NCI-H526 treated with DMSO at 0.1 percent for 48 hours (cell line): ENCODE measurements around the gene ALPP.
"Not testable (repeated sequence)": the region's sequence is repeated elsewhere in the genome, so short reads cannot be mapped to it uniquely, and the experiment has no call there.

Experiments
- DNase-seq: peaks from one replicate; lab custom pipeline; 2025; lab: John Stamatoyannopoulos, UW

Gene ALPP

DNA sequence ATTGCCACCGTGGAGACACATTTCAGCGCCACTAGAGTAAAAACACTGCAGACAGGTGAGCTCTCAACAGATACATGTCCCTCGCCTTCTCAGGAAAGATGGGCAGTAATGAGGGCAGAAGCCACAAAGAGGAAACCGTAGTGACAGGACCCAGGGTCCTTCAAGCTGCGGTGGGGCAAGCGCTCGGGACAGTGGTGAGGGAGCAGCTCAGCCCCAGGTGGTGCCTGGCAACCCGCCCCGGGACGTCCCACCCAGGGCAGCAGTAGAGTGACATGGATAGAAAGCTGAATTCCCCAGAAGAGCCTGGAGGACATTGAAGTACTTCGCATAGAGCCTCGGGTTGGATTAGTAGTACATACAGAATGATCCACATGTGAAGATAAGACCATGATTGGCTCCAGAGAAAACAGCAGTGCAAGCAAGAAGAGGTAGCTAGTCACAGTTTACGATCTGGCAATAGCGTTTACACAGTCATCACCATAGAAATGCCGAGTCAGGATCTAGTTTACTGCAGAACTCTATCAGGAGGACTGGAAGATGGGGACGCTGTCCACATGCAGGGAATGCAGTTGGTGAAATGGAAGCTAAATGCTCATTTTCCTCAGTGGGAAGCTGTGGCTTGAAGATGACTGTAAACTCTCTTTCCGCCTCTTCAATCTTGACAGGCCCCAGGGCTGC, 37.4 kb upstream of the ALPP start:
- no peak for DNase-seq

DNA sequence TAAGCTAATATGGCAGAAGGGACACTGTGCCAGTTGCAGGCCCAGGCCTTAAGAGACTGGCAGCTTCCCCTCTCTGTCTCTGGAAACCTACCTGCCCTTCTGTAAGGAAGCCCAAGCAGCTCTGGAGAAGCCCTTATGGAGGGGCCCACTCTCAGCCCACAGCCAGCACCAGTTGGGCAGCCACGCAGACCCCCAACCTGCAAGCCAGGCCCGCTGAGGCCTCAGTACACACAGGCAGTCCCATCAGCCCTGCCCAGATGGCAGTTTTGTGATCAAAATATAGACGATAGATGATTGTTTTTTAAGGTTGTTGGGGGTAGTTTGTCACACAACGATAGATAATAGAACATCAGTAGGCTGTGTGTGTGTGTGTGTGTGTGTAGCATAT, 36.8 kb upstream of the ALPP start:
- DNase-seq: no peak

DNA sequence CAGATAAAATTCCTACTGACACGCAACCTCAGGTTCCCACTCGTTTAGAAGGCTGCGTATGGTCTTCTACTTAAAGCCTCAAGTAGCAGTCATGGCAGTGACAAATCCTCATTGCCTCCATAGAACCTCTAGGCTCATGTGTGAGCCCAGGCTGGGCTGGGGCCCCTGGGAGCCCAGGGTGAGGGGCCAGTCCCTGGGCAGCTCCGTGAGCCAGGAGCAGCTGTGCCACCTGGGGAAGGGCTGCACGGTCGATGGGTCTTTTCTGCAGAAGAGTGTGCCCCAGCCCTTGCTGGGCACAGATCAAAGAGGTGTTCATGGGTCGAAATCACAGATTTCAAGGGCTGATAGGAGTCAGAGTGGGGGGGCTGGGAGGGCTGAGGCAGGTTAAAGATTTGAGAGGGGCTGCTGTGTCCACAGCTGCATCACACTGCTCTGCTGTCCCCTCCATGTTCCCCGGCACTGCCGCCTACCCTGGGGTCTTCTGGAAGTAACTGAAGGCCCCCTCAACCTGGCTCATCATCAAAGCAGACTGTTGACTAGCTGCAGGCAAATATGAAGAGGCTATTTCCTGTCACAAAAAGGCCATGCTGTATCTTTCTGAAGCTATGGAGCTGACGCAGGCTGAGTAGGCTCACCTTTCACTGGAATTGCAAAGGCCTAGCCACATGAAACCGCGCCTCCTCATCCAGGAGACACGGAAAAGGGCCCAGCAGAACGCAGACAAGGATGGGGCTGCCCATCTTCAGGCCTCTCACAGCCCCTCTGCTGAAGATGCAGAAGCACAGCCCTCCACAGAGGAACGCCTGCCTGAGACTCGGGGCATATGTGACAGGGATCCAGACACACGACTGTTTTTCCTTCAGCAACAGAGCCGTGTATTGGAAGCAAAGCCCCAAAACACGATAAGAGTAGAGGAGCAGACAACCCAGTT, 35.7 kb upstream of the ALPP start:
- no peak for DNase-seq

DNA sequence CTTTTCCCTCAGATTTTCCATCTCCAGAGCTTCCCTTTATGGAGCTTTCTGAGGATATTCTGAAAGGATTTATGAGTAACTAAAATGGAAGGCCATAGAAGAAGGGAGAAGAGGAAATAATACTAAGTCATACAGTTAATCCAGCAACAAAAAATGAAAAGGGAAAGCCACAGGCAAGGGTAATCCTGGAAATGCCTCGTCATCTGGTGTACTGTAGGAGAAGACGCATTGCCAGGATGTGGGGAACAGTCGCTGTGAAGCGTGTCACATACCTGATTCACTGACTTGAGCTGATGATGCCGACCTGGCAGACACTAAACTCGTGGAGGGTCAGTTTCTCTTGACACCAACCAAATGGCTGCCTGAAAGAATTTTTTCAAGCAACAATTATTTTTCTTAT, 34.7 kb upstream of the ALPP start:
- DNase-seq: no peak

DNA sequence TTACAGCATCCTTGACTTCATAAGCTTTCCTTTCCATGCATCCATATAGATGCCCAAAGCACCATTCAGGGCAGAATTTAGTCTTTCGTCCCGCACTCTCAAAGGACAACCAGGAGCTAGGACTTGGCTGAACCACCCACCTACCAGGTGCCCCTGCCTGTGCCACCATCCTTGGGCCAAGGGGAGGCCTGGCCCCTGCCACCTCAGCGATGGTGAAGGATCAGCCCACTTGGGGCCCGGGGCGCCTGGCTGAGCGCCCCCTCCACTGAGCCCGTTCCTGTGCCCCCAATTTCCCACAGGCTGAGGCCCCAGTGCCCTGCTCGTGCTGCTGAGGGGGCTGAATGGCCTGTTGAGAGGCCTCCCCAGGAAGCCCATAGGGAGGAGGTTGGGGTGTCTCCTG, 33.3 kb upstream of the ALPP start:
- DNase-seq: no peak

DNA sequence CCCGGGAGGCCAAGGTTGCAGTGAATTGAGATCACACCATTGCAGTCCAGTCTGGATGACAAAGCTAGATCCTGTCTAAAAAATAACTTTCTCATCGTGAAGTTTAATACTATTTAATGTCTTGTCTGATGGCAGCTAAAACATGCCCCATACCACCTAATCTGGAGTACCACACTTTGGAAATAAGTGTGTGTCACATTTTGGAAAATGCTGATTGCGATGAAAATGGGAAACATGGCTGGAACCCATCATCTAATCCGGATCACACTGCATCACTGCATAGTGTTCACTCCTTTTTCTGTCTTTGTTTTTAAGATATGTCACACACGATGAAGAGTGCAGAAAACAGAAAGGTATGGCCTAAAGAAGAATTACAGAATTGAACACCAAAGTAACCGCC, 31.2 kb upstream of the ALPP start:
- no peak for DNase-seq

DNA sequence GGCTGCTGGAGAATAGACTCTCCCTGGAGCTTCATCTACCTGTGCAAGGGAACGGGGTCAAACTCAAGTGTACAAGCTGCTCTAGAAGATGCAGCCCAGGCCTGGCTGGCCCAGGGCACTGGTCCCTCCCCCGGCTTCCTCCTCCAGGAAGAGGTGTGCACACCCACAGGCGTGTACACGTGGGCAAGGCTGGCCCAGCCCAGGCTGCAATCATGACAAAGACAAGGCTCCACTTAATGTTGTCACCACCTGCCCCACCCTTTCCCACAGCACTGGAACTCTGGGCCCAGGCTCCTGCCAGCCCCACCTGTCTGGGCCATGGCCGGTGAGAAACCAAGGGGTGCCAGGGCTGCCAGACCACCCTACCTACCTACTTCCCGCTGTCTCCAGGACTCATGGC, 29.6 kb upstream of the ALPP start:
- no peak for DNase-seq

DNA sequence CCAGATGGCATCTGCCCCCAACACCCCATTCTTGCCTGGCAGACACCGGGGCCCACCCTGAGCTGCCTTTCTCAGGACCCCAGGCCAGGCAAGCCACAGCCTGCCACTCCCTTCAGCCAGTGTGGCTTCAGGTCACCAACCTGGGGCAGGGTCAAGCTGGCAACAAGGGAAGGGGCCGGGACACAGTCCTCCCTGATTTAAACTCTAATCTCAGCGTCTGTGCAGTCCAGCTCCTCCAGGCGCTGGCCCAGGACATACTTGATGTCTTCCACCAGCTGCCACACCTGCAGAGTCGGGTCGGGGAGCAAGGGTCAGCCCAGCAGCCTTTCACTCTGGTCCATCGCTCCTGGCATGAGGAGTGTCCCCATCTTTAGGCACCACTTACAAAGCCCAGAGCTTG, 29.0 kb upstream of the ALPP start:
- DNase-seq: no peak

DNA sequence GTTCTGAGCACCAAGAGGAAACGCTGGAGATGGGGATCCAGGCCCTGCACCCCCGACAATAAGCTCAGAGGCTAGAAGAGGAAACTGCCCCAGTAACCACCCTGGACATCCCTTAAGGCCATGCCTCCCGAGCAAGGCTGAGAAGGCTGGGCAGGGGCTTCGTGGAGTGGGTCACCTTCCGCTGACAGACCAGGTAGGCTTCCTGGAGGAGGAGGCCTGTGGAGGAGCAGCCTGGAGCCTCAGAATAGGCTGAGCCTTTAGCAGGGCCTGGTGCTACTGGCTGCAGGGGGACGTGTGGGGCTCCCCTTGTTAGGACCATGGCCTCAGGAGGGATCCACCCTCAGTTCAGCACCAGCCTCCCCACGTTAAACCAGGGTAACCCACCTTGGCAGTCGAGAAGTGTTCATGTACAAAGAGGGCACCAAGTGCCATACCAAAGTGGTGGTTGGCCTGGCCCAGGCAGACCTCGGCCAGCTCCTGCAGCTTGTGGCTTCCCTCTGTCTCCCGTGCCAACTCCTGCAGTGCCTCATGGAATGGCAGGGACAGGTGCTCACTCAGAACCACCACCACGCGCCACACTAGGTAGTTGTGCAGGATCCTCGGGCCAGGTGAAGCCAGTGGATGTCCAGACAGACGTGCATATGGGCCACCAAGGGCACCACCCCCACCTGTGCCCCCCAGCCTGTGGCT, 28.5 kb upstream of the ALPP start:
- DNase-seq: no peak

DNA sequence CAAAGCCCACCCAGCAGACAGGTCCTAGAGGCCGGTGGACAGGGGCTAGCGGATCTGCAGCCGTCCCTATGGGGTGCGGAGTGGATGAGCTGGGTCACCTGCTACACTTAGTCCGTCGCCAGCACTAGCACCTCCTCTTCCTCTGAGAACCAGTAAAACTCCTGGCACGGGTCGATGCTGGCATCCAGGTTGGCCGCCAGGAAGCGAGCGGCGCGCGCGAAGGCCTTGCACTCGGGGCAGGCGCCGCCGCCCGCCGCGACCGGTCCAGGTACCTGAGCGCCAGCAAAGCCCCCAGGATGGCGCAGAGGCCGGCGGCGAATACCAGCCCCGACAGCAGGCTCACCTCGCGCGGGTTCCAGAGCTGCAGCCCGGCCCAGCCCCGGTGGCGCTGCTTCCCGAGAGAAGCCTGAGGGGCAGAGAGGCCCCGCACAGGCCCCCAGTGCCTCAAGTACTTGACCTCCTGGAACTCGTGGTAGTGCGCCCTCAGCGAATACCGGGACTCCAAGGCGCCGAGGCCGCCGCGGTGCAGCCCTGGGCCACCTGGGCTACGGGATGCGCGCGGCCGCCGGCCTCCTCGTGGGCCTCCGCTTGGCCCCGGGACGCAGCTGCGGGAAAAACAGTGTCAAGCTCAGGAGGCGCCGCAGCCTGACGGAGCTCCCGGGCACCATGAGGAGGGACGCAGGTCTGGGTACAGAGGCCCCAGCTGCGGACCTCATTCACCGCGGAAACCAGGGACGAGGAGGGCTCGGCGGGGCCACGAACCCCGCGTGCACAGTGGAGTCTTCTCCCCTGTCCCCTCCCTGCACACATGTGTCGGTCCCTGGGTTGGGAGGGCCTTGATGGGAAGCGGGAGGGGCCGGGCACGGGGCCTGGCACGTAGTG, 27.5 kb upstream of the ALPP start:
- DNase-seq: no peak

DNA sequence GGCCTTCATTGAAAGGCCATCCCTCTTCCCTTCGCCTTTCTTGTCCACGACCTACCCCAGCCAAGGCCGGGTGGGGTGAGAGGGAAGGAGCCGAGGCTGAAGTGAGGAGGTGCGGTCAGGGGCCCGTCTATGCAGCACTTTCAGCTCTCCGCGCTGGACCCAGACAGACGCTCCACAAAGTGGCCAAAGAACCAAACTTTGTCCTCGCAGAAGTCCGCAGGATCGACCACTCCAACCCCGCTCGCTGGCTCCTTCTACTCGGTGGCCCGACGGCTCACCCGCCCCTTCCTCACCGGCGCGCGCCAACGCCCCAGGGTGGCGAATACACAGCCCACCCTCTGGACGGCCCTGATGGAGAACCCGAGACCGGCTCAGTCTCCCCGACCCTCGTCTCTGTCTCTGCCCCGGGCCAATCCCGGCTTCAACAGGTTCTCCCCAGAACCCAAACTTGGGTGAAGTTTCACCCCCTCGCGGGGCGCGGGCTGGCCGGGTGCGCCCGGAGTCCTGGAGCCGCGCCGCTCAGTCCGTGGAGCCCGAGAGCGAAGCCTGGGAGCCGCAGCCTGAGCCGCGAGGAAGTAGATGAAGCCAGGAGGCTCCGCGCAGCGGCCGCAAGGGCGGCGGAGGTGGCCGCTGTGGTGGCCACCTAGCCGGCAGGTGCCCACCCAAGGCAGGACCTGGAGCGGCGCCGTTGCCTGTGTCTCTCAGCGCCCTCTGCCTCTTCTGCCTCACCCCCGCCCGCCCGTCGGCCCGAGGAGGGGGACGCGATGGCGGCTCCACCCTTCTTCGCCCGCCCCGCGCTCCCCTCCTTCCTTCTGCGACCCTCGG, 26.7 kb upstream of the ALPP start:
- no peak for DNase-seq

DNA sequence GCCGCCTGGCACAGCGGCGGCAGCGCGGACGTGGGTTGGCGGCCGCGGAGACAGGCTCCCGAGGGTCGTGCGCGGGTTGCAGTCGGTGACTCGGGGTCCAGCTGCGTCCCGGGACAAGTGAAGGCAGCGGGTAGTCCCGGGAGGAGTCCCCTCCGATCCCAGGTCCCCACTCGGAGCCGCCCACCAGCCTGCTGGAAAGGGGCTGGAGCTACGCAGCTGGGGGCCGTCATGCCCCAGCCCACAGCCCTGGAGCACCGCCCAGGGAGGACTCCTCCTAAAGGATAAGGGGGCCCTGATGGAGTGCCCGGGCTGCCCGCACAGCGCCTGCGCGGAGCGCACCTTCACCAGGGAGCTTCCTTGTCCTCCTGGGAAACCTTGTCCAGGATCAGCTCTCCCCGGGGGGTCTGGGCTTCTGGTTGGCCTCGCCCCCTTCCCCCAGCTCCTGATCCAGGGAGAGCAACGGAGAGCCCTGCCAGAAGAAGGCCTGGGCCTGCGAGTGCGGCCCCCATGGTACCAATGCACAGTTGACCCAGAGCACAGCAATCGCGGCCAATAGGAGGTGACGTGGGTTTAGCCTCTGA, 25.9 kb upstream of the ALPP start:
- no peak for DNase-seq

DNA sequence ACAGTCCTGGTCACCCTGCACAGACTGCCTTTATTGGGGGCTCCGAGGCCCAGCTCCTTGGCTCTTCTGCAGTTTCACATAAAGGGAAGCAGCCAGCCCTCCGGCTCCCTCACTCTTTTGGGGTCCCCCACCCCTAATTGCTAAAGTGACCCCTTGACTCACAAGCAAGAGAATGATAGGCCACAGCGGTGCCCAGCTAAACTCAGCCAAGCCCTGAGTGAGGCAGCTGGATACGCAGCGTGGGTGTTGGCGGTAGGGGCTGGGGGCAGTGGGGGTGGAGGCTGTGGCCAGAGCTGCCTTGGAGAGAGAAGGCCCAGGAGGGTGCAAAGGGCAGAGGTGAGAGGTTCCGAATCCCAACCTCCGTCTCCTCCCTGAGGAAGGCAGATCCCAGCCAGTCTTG, 25.5 kb upstream of the ALPP start:
- no peak for DNase-seq

DNA sequence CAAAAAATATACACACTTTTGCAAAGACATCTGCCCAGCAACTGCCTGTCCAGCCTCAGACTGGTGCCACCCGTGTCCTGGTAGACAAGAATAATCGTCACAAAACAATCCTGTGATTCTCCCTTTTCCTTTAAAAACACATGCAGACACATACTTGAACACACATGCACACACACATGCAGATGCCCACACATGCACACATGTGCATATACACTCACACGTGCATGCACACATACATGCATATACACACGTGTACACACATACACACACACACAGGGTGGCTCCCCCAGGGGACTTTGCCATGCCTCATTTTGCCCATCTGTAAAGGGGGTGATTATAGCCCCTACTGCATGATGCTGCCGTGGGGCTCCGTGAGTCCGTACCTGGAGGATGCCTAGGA, 24.9 kb upstream of the ALPP start:
- DNase-seq: no peak

DNA sequence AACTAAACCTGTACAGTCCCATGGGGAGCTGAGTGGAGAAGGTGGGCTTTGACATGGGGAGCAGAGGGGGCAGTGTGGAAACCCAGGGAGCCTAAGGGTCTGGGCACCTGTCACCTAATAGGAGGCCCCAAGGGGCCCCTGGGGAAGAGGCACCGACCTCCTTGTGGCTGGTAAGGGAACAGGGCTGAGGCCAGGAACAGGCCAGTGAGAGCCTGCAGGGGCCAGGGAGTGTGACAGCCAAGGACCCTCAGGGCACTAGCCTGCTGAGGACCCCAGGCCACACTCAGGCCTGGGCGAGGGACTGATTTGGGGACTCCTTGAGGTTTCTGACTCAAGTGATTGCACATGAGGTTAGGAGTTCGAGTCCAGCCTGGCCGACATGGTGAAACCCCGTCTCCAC, 24.5 kb upstream of the ALPP start:
- no peak for DNase-seq

DNA sequence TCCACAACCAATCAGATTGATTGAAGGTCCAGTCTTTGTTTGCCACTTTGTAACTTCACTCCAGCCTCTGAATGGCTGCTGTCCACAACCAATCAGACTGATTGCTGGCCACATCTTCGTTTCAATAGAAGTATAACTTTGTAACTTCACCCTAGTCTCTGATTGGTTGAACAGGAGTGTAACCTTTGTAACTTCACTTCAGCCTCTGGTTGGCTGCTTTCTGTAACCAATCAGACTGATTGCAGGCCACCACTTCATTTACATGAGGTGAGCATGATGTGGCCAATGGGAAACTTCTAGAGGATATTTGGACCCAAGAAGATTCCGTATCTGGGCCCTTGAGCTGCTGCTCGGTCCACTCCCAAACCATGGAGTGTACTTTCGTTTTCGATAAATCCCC, 16.9 kb upstream of the ALPP start:
- DNase-seq: no peak

DNA sequence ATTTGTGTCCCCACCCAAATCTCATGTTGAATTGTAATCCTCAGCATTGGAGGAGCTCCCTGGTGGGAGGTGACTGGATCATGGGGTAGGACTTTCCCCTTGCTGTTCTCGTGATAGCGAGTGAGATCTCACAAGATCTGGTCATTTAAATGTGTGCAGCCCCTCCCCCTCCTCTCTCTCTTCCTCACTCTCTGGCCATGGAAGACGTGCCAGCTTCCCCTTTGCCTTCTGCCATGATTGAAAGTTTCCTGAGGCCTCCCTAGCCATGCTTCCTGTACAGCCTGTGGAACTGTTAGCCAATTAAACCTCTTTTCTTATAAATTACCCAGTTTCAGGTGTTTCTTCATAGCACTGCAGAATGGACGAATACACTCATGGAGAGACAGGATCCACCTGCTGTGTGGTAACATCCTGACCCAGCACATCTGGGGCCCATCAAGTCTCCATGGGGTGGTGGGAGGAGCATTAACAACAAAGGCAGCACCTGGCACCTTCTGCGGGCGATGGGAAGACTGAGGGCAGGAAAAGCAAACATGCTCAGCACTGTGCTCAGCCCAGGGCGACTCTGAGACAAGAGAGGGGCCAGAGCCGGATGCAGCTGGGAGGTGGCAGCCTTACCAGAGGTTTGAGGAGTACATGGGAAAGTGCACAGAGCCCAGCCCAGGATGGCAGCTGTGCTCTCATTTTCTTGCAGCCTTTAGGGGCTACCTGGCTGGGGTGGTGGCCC, 16.2 kb upstream of the ALPP start:
- DNase-seq: no peak

DNA sequence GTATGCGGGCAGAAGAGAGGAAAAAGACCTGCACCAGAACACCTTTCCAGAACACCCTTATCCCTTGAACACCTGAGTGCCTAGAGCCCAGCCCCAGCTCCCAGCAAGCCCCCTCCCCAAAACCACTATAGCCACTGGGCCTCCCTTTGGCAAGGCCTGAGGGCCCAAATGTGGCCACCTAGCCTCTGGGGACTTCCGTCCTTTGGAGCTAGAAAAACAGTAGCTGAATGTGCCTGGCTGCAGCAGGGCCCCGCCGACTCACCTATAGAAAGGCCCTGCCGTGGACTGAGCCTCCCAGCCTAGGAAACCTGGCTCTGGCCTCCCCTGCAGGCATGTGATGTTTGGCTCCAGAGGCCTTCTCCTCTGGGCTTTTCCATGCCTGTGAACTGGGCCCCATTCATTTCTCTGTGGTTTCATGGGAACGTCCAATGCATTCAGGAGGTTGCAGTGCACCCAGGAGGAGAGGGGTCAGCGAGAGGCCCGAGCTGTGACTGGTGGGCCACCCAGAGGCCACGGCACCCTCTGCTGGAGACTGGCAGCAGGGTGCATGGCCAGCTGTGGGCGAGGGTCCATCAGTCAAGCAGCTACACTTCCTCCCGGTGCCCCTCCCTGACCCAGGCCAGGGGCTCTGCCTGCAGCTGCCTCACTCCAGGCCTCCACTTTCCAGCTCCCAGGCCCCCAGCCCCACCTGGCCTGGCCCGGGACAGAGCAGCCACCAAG, 15.3 kb upstream of the ALPP start:
- not testable (repeated sequence) for DNase-seq
